Upper lobe of left lung (tissue), 6 donors: ENCODE data around the gene ZSWIM6. TPM values are rescaled to one million over a fixed set of nuclear protein-coding genes. Genes with fewer than 3 reads are reported as not detected.

ENCODE experiments used
- ATAC-seq, 2 donors: fragments of 200-7000 bp; cut with Tn5 transposase; one replicate each; pipeline ENCODE4 v1.9.1; 2022; ENCODE audit warnings: mild to moderate bottlenecking in 2 of 2, moderate library complexity in 2 of 2; ENCODE audit not compliant: low FRiP score in 2 of 2
- DNase-seq, 2 donors: peaks; one replicate each; pipeline ENCODE4 v3.0.0-alpha.2; 2019 to 2020
- H3K27ac ChIP-seq, 4 donors: fragments of 200-600 bp; sonication (generic); one replicate each; pipeline ENCODE4 v1.5.1; 2016 to 2019
- H3K27me3 ChIP-seq, 4 donors: fragments of 200-600 bp; sonication (generic); one replicate each; pipeline ENCODE4 v1.5.1; 2017 to 2019
- H3K36me3 ChIP-seq, 4 donors: fragments of 200-600 bp; sonication (generic); one replicate each; pipeline ENCODE4 v1.5.1; 2016 to 2019
- H3K4me1 ChIP-seq, 4 donors: fragments of 200-600 bp; sonication (generic); one replicate each; pipeline ENCODE4 v1.5.1; 2018 to 2019
- H3K4me3 ChIP-seq, 4 donors: fragments of 200-600 bp; sonication (generic); one replicate each; pipeline ENCODE4 v1.5.1; 2017 to 2019; ENCODE audit warnings: mild to moderate bottlenecking in 2 of 4, moderate library complexity in 1 of 4
- H3K9me3 ChIP-seq, 4 donors: fragments of 200-600 bp; sonication (generic); one replicate each; pipeline ENCODE4 v1.5.1; 2018 to 2019
- EP300 ChIP-seq, 4 donors: sonication (generic); formaldehyde crosslinking; IDR thresholded peaks; one replicate each; pipeline ENCODE4 v1.5.1; 2017; ENCODE audit warnings: antibody characterized with exemption in 4 of 4, control low read depth in 2 of 4
- POLR2A ChIP-seq, 4 donors: fragments of 450-650 bp; IDR thresholded peaks; one replicate each; pipeline ENCODE4 v1.5.1; 2016 to 2017; ENCODE audit warnings: antibody characterized with exemption in 4 of 4, mild to moderate bottlenecking in 2 of 4
- POLR2AphosphoS5 ChIP-seq, 2 donors: sonication (generic); formaldehyde crosslinking; IDR thresholded peaks; one replicate each; pipeline ENCODE4 v1.5.1; 2017; ENCODE audit warnings: antibody characterized with exemption in 2 of 2
- WGBS, 2 donors: methylation state at CpG; one replicate each; pipeline ENCODE4 v1.1.5; 2017 to 2018; 5-methylcytosine and 5-hydroxymethylcytosine counted together
- total RNA-seq, 6 donors: library from RNA; depleted of rRNA in 4 of 6; stranded (reverse); fragments of >200 nt in 4 of 6; gene quantifications; one replicate each; pipeline versions ENCODE4 v1.1.0 to v1.2.1, GENCODE V29; 2016 to 2021
- TF ChIP-seq, protein P1 (sequence below), 6 experiments: fragments of 450-650 bp in 4 of 6; fragments of 200-600 bp in 2 of 6; sonication (generic) in 2 of 6; IDR thresholded peaks; one replicate each; pipeline ENCODE4 v1.5.1; 2016 to 2019; ENCODE audit warnings: antibody characterized with exemption in 6 of 6
- donor health status: DM: no; HTN: no; CAD: no; lungs with moderate emphysema.
- donor health status: DM: no; HTN: yes; CAD: no; lungs with severe emphysema.

The ZSWIM6 gene
- total RNA-seq, 6 donors from 2014 or later, result 10.5 to 22.3 (median 15.7) TPM

DNA sequence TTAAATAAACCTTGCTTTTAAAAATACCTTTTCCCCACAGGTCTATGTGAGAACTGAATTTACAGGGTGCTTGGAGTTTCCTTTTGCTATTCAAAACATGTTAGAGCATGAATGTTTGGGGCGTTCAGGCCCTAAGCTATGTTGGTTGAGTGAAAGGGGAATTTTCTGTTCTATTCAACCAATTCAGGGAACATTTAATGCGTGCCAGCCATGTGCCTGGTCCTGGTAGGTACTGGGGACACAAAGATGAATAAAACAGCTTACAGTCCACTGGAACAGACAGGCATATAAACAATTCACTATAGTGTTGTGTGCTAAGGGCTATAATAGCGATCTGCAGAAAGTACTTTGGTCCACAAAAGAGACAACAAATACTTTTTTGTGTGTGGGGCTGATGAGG, 108.5 kb downstream of the ZSWIM6 start:
- no peaks in the 10 kb centered on the region for H3K36me3 ChIP-seq
- TF ChIP-seq, protein P1, sequence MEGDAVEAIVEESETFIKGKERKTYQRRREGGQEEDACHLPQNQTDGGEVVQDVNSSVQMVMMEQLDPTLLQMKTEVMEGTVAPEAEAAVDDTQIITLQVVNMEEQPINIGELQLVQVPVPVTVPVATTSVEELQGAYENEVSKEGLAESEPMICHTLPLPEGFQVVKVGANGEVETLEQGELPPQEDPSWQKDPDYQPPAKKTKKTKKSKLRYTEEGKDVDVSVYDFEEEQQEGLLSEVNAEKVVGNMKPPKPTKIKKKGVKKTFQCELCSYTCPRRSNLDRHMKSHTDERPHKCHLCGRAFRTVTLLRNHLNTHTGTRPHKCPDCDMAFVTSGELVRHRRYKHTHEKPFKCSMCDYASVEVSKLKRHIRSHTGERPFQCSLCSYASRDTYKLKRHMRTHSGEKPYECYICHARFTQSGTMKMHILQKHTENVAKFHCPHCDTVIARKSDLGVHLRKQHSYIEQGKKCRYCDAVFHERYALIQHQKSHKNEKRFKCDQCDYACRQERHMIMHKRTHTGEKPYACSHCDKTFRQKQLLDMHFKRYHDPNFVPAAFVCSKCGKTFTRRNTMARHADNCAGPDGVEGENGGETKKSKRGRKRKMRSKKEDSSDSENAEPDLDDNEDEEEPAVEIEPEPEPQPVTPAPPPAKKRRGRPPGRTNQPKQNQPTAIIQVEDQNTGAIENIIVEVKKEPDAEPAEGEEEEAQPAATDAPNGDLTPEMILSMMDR (IDR thresholded peaks at IDR 0.05), result no peak
- no peak for TF ChIP-seq EP300 (IDR thresholded peaks at IDR 0.05)
- no peak for TF ChIP-seq POLR2AphosphoS5 (IDR thresholded peaks at IDR 0.05)
- no peak for TF ChIP-seq POLR2A (IDR thresholded peaks at IDR 0.05)
- no peaks in the 10 kb centered on the region for H3K27me3 ChIP-seq
- ATAC-seq (no peak), DNase-seq (no peak)
- peaks cover 0 to 4% (median 0%) of the 10 kb centered on the region in 4 donors for H3K4me1 ChIP-seq
- 81 to 95% methylated on average over 3 of the region's 3 CpGs for WGBS, 2 donors
- H3K4me3 ChIP-seq, result no peak overlapping the region
- H3K9me3 ChIP-seq, result peaks cover 0 to 21% (median 14%) of the 10 kb centered on the region in 4 donors
- no peak overlapping the region for H3K27ac ChIP-seq

DNA sequence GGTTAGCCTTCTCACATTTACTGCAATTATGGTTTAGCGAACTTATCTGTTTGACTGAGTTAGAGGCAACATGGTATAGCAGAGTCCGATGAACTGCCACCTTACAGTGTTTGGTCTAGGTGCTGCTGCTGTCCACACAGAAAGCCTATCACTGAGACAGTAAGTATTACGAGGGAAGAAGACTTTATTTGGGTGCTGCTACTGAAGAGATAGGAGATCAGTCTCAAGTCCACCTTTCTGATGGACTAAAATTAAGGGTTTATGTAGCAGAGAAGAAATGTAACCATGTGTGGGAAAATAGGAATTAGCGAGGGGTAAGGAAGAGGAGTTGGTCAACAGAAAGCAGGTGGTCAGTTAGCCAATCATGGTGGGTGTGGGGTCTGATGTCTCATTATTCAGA, 109.7 kb downstream of the ZSWIM6 start:
- no peaks in the 10 kb centered on the region for H3K27me3 ChIP-seq
- no peak overlapping the region for H3K4me3 ChIP-seq
- no peak overlapping the region for H3K27ac ChIP-seq
- DNase-seq (no peak), ATAC-seq (no peak)
- H3K9me3 ChIP-seq, result peaks cover 0 to 21% (median 14%) of the 10 kb centered on the region in 4 donors
- no peaks in the 10 kb centered on the region for H3K36me3 ChIP-seq
- no peaks in the 10 kb centered on the region for H3K4me1 ChIP-seq
- TF ChIP-seq POLR2AphosphoS5 (IDR thresholded peaks at IDR 0.05) (no peak), EP300 (IDR thresholded peaks at IDR 0.05) (no peak), POLR2A (IDR thresholded peaks at IDR 0.05) (no peak)
- TF ChIP-seq, protein P1 (IDR thresholded peaks at IDR 0.05), result no peak
- 95 to 98% methylated on average over 4 of the region's 4 CpGs for WGBS, 2 donors

DNA sequence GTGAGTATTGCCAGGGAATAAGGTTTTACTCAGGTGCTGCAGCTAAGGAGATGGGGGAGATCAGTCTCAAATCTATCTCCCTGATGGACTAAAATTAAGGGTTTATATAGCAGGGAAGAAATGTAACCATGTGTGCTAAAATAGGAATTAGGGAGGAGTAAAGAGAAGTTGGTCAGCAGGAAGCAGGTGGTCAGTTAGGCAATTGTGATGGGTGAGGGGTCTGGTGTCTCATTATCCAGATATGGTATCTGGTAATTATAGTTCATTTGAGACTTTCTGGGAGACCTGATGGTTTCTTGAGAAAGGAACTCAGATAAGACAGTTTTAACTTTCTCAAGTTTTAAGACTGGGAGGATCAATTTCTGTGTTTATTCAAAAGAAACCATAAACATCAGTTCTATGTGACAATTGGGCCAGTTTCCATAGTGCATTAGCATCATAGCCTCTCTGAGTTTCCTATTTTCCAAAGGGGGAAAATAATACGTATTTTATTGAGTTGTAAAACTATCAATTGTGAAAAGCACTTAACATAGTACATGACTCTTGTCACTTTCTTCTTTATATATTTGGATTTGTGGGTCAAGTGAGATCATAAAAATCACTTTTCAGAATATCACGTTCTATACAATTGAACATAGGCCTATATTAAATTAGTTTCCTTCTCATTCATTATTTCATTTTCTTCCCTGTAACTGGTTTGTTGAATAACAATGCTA, 115.9 kb downstream of the ZSWIM6 start:
- Histone ChIP-seq H3K4me1 (peaks cover 12 to 23% (median 16%) of the 10 kb centered on the region in 4 donors), H3K36me3 (no peaks in the 10 kb centered on the region), H3K27me3 (no peaks in the 10 kb centered on the region), H3K4me3 (no peak overlapping the region), H3K9me3 (peaks cover 7 to 20% (median 10%) of the 10 kb centered on the region in 4 donors), H3K27ac (no peak overlapping the region)
- ATAC-seq (no peak), DNase-seq (no peak)
- TF ChIP-seq POLR2AphosphoS5 (IDR thresholded peaks at IDR 0.05), result no peak
- TF ChIP-seq, protein P1 (IDR thresholded peaks at IDR 0.05), result no peak
- TF ChIP-seq EP300 (IDR thresholded peaks at IDR 0.05), result no peak
- TF ChIP-seq POLR2A (IDR thresholded peaks at IDR 0.05), result no peak
- 92% methylated on average over 2 of the region's 2 CpGs for WGBS, 2 donors

DNA sequence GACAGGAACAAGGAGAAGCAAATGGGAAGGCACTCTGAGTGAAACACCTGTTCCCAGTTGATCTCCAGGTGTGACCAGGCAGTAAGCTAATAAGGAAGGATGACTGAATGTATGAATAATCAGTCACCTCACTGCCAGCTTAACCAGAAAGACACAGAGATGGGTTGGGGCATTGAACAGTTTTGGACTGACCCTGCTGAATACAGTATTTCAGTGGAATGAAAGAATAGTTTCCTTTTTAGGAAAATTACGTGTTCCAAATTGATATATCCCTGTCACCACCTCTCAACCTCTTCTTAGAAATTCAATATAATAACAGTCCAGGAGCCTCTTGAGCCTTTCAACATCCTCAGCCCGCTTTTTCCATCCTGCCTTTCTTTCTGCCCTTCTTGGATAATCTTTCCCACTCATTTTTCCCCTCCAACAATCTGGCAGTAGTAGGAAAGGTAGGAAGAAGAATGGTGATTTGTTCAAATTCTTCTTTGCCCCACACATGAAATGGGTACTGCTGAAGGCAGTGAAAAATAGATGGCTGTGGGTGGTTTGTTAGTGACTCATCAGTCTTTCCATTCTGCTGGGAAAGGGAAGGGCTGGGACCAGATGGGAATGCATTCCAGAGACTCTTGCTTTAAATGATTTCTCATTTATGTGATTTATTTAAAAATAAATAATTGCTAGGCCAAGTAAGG, 117.9 kb downstream of the ZSWIM6 start:
- Histone ChIP-seq H3K4me3 (no peak overlapping the region), H3K27me3 (no peaks in the 10 kb centered on the region), H3K4me1 (peaks cover 12 to 23% (median 16%) of the 10 kb centered on the region in 4 donors), H3K36me3 (no peaks in the 10 kb centered on the region), H3K27ac (peak overlapping the region; percentile 2 to 72 (median 36)), H3K9me3 (peaks cover 7 to 18% (median 9%) of the 10 kb centered on the region in 4 donors)
- TF ChIP-seq EP300 (IDR thresholded peaks at IDR 0.05) (peak in 1 of 4 donors; percentile 35), POLR2A (IDR thresholded peaks at IDR 0.05) (no peak)
- TF ChIP-seq, protein P1 (IDR thresholded peaks at IDR 0.05), result no peak
- ATAC-seq (peak in 1 of 2 donors; percentile 91), DNase-seq (no peak)
- WGBS, 2 donors, result 94% methylated on average over 2 of the region's 2 CpGs
